Spleen (tissue), 11 donors: Measurements from ENCODE around the gene LDLRAD4. TPM values are rescaled to one million over a fixed set of nuclear protein-coding genes. Genes with fewer than 3 reads are reported as not detected.

Experiments used
- DNase-seq: peaks from one replicate; pipeline ENCODE4 v3.0.0-alpha.2; 2020
- H3K27ac ChIP-seq, 8 donors: fragments of 200-600 bp; sonication (generic) in 7 of 8; 1 replicate in 4 of 8; 2 replicates in 4 of 8; pipeline versions ENCODE4 v1.5.0 to v1.8.0; 2016 to 2021; ENCODE audit warnings: inconsistent platforms in 4 of 8, mild to moderate bottlenecking in 4 of 8, moderate library complexity in 1 of 8
- H3K27me3 ChIP-seq, 7 donors: fragments of 200-600 bp; sonication (generic) in 6 of 7; replicated peaks in 1 of 7; 1 replicate in 4 of 7; 2 replicates in 3 of 7; pipeline versions ENCODE4 v1.5.0 to v1.8.0; 2016 to 2021; ENCODE audit warnings: inconsistent platforms in 3 of 7, mild to moderate bottlenecking in 1 of 7
- H3K36me3 ChIP-seq, 6 donors: fragments of 200-600 bp; sonication (generic) in 5 of 6; 1 replicate in 4 of 6; 2 replicates in 2 of 6; pipeline versions ENCODE4 v1.5.0 to v1.8.0; 2016 to 2021; ENCODE audit warnings: inconsistent platforms in 2 of 6
- H3K4me1 ChIP-seq, 6 donors: fragments of 200-600 bp; sonication (generic) in 5 of 6; 1 replicate in 3 of 6; 2 replicates in 3 of 6; pipeline versions ENCODE4 v1.5.0 to v1.8.0; 2016 to 2021; ENCODE audit warnings: inconsistent platforms in 3 of 6
- H3K4me3 ChIP-seq, 8 donors: fragments of 200-600 bp; sonication (generic) in 7 of 8; 1 replicate in 4 of 8; 2 replicates in 4 of 8; pipeline versions ENCODE4 v1.5.0 to v1.8.0; 2016 to 2021; ENCODE audit warnings: inconsistent platforms in 4 of 8, mild to moderate bottlenecking in 4 of 8, moderate library complexity in 2 of 8
- H3K9me3 ChIP-seq, 8 donors: fragments of 200-600 bp; sonication (generic) in 7 of 8; 1 replicate in 4 of 8; 2 replicates in 4 of 8; pipeline versions ENCODE4 v1.5.0 to v1.8.0; 2016 to 2021; ENCODE audit warnings: inconsistent platforms in 4 of 8
- CTCF ChIP-seq, 11 experiments: fragments of 200-600 bp in 7 of 11; fragments of 450-650 bp in 4 of 11; sonication (generic) in 4 of 11; IDR thresholded peaks in 8 of 11; conservative IDR thresholded peaks in 3 of 11; 1 replicate in 7 of 11; 2 replicates in 4 of 11; pipeline versions ENCODE4 v1.4.0 to v1.8.0; 2016 to 2021; ENCODE audit warnings: antibody characterized with exemption in 11 of 11, inconsistent platforms in 4 of 11, mild to moderate bottlenecking in 1 of 11
- POLR2A ChIP-seq, 3 donors: fragments of 450-650 bp; IDR thresholded peaks; one replicate each; pipeline ENCODE4 v1.5.1; 2017; ENCODE audit warnings: antibody characterized with exemption in 3 of 3, mild to moderate bottlenecking in 1 of 3
- POLR2AphosphoS5 ChIP-seq, 3 donors: sonication (generic); formaldehyde crosslinking; IDR thresholded peaks; one replicate each; pipeline ENCODE4 v1.5.1; 2017; ENCODE audit warnings: antibody characterized with exemption in 3 of 3
- WGBS, 5 donors: extraction: QIAGEN DNeasy Blood & Tissue Kit in 3 of 5; methylation state at CpG; one replicate each; pipeline versions ENCODE4 v1.1.5 to v1.1.7; 2013 to 2018; 5-methylcytosine and 5-hydroxymethylcytosine counted together
- intact Hi-C: fragments of 100-400 bp; cut with DNase I; formaldehyde crosslinking; loops from one replicate; pipeline ENCODE4 v1.15.0; 2023; ENCODE audit warnings: low total_unique reads
- polyA plus RNA-seq, 3 donors: library from polyadenylated mRNA; stranded (reverse); fragments of 200-250 nt; gene quantifications; one replicate each; pipeline ENCODE4 v1.2.1, GENCODE V29; 2013
- total RNA-seq, 7 donors: library from RNA; depleted of rRNA in 3 of 7; stranded (reverse); fragments of >200 nt in 3 of 7; fragmentation: NEBNext Ultra II Directional in 4 of 7; extraction: Animal tissue kit (Norgen Biotek cat#: 25700) in 4 of 7; gene quantifications; one replicate each; pipeline versions ENCODE4 v1.1.0 to v1.2.1, GENCODE V29; 2016 to 2021
- donor health status: healthy with polysubstance abuse.
- donor health status: DM: no; HTN: no; CAD: no; lungs with moderate emphysema.
- donor health status: DM: no; HTN: no; CAD: no.
- donor health status: Bipolar disorder and iron deficiency.
- donor health status: healthy.
- donor health status: DM: no; HTN: no; CAD: no.
- donor health status: DM: yes; HTN: yes; CAD: no.

Gene LDLRAD4
- total and polyA plus RNA-seq, 10 donors = 4.5 to 80.8 (median 46.4) TPM

DNA sequence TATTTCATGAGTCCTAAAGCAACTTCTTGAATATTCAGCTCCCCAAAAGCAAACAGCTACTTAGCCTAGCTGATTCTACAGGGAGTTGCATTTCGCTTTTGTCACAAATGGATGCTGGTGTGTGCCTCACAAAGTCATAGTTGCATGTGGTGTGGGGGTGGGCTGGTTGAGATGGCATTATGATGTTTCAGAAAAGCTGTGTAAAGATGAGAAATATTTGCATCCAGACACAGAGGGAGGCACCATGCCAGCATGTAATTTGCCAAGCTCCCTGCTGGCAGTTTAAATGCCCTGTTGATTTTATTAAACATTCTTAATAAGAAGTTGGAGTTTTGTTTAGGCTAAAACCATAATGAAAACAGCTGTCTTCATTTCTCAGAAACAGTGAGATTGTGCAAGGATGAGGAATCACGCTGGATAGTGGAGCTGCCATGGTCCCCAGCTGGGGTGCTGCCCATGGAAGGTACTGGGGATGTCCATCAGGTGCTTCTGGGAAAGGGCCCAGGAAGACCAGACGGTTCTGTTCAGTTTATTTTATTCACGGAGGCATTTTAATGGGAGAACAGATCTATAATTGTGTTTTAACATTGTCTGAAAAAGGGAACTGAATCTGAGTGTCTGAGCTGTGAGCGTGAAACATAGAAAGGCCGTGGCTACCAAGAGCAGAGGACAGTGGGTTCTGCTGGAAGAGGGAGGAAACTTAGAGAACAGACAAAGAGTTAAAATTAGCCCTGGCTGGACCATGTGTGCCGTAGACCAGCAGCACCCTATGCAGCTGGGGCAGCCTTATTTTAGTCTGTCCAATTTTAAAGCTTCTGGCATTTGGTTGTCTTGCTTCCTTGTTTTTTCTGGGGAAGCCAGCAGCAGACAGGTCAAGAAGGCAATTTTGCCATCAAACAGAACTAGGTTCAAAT is 330.7 kb downstream of the LDLRAD4 start:
- no peak for DNase-seq
- TF ChIP-seq POLR2AphosphoS5 (IDR thresholded peaks at IDR 0.05) = peak in 1 of 3 donors; percentile 28
- no peak for TF ChIP-seq CTCF (IDR thresholded peaks at IDR 0.05 in 8 of 11, conservative IDR thresholded peaks at IDR 0.05 in 3 of 11)
- Histone ChIP-seq H3K36me3 (peaks cover 0 to 5% (median 0%) of the 10 kb centered on the region in 6 donors), H3K4me3 (no peak overlapping the region), H3K27ac (peak overlapping the region in 5 of 8 donors; percentile 7 to 74 (median 36)), H3K4me1 (peaks cover 0 to 24% (median 18%) of the 10 kb centered on the region in 6 donors), H3K27me3 (no peaks in the 10 kb centered on the region), H3K9me3 (no peaks in the 10 kb centered on the region)
- intact Hi-C loops = no loop called here
- WGBS, 5 donors = 38 to 56% (median 47%) methylated on average over 7 of the region's 7 CpGs

GRCh38 chr18:13549880-13550232 is 331.3 kb downstream of the LDLRAD4 start:
- peaks cover 0 to 4% (median 0%) of the 10 kb centered on the region in 6 donors for H3K36me3 ChIP-seq
- peak overlapping the region in 4 of 8 donors; percentile 10 to 74 (median 46) for H3K27ac ChIP-seq
- WGBS, 5 donors = 11 to 21% (median 18%) methylated on average over 5 of the region's 5 CpGs
- no peaks in the 10 kb centered on the region for H3K9me3 ChIP-seq
- no peak for DNase-seq
- no peak overlapping the region for H3K4me3 ChIP-seq
- TF ChIP-seq CTCF (IDR thresholded peaks at IDR 0.05 in 8 of 11, conservative IDR thresholded peaks at IDR 0.05 in 3 of 11) (no peak), POLR2A (IDR thresholded peaks at IDR 0.05) (no peak), POLR2AphosphoS5 (IDR thresholded peaks at IDR 0.05) (no peak)
- no peaks in the 10 kb centered on the region for H3K27me3 ChIP-seq
- intact Hi-C loops = no loop called here
- H3K4me1 ChIP-seq = peaks cover 0 to 24% (median 18%) of the 10 kb centered on the region in 6 donors

DNA sequence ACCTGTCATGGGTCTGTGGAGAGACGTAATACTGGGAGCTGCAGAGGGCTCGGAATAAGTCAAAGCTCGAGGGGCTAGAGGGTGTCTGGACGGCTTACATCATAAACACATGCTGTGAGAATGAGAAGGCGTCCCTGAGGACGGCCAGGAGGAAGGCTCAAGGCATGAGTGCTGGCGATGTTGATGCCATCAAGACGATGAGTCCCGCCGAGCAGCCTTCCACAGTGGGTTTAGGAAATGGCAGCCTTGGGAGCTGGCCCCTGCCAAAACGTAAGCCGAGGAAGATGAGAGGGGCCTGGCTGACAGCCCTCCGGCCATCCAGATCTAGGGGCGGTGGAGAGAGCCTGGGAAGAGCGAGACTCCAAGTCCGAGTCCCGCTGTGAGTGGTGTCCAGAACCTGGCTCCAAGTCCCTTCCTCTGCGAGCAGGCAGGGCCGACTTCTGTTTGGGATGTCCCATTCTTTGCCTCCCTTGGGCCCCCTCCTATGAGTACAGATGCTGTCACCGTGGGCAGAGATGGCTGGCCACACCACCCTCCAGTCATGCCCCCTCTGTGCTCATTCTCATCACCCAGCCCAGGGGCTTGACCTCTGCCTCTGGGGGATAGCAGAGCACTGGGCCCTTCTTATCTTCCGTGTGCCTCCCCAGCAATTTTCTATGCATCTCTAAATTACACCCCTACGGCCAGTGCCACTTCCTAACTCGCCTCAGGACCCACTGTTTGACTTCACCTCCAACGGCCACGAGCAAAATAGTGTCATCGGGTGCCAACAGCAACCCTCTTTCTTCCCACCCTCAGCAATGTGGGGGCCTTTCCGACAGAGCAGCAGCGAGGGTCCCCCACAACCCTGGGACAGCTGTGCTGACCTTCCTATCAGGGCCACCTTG is 332.1 kb downstream of the LDLRAD4 start:
- Histone ChIP-seq H3K4me3 (no peak overlapping the region), H3K27ac (no peak overlapping the region), H3K27me3 (no peaks in the 10 kb centered on the region), H3K36me3 (peaks cover 0 to 4% (median 0%) of the 10 kb centered on the region in 6 donors), H3K9me3 (no peaks in the 10 kb centered on the region), H3K4me1 (peaks cover 0 to 24% (median 18%) of the 10 kb centered on the region in 6 donors)
- intact Hi-C loops = no loop called here
- 94 to 97% (median 94%) methylated on average over 23 to 28 of the region's 28 CpGs for WGBS, 5 donors
- DNase-seq = no peak
- TF ChIP-seq CTCF (IDR thresholded peaks at IDR 0.05 in 8 of 11, conservative IDR thresholded peaks at IDR 0.05 in 3 of 11) (no peak), POLR2A (IDR thresholded peaks at IDR 0.05) (no peak)

DNA sequence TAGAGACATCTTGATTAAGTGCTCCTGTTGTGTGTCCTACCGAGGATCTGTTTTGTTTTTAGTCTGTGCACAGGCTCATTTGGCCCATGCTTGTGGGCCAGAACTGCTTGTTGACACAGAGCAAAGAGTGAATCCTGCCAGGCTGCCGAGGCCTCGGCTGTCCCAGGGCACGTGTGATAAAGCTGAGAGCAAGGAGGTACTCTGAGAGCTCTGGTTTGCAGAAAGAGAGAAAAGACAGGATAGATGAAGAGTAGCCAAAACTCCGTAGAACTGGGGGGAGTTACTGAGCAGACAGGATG is 332.7 kb downstream of the LDLRAD4 start:
- Histone ChIP-seq H3K4me1 (peaks cover 0 to 24% (median 18%) of the 10 kb centered on the region in 6 donors), H3K4me3 (no peak overlapping the region), H3K9me3 (no peaks in the 10 kb centered on the region), H3K36me3 (peaks cover 0 to 4% (median 0%) of the 10 kb centered on the region in 6 donors), H3K27me3 (no peaks in the 10 kb centered on the region), H3K27ac (no peak overlapping the region)
- DNase-seq = no peak
- TF ChIP-seq CTCF (IDR thresholded peaks at IDR 0.05 in 8 of 11, conservative IDR thresholded peaks at IDR 0.05 in 3 of 11) = no peak
- no peak for TF ChIP-seq POLR2AphosphoS5 (IDR thresholded peaks at IDR 0.05)
- TF ChIP-seq POLR2A (IDR thresholded peaks at IDR 0.05) = no peak
- intact Hi-C loops = no loop called here
- WGBS, 5 donors = 90 to 96% (median 93%) methylated on average over 5 of the region's 5 CpGs
